ENCODE data around the gene NOL4L.

Gene NOL4L

DNA sequence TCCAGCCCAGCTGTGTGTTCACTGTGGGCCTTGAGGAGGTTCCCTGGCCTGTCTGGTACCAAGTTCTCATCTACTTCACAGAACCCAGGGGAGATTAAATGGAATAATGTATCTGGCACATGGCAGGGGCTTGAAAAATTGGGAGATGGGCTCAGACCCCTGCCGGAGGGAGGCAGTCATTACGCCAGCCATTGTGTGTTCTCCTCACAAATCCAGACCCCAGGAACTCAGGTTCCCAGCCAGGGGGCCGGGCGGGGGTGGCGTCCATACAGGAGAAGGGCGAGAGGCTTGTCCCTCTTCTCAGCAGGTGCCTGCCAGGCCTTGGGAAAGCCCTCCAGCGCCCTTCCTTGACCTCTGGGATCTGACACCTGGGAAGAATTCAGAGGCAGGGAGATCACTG is 8.1 kb downstream of the NOL4L start:
- ATAC-seq: no peak
- TF ChIP-seq ESRRG (CRISPR knock-in tag; IDR thresholded peaks at IDR 0.05) (no peak), ZFP3 (CRISPR knock-in tag; IDR thresholded peaks at IDR 0.05) (no peak), ISL1 (CRISPR knock-in tag; IDR thresholded peaks at IDR 0.05) (no peak), ZC3H10 (CRISPR knock-in tag; IDR thresholded peaks at IDR 0.05) (no peak), ZNF565 (CRISPR knock-in tag; conservative IDR thresholded peaks at IDR 0.05; ENCODE audit: low read depth) (no peak), PPARA (CRISPR knock-in tag; IDR thresholded peaks at IDR 0.05; ENCODE audit: borderline replicate concordance) (no peak), ARNTL (CRISPR knock-in tag; IDR thresholded peaks at IDR 0.05; ENCODE audit: borderline replicate concordance, low read depth) (no peak), SNAI2 (CRISPR knock-in tag; IDR thresholded peaks at IDR 0.05) (no peak), ZFP30 (CRISPR knock-in tag; IDR thresholded peaks at IDR 0.05) (no peak), TOX (CRISPR knock-in tag; IDR thresholded peaks at IDR 0.05; ENCODE audit: borderline replicate concordance) (no peak), BACH2 (CRISPR knock-in tag; IDR thresholded peaks at IDR 0.05; ENCODE audit: borderline replicate concordance) (no peak), GLIS3 (CRISPR knock-in tag; IDR thresholded peaks at IDR 0.05) (no peak)
- TF ChIP-seq, protein P1, sequence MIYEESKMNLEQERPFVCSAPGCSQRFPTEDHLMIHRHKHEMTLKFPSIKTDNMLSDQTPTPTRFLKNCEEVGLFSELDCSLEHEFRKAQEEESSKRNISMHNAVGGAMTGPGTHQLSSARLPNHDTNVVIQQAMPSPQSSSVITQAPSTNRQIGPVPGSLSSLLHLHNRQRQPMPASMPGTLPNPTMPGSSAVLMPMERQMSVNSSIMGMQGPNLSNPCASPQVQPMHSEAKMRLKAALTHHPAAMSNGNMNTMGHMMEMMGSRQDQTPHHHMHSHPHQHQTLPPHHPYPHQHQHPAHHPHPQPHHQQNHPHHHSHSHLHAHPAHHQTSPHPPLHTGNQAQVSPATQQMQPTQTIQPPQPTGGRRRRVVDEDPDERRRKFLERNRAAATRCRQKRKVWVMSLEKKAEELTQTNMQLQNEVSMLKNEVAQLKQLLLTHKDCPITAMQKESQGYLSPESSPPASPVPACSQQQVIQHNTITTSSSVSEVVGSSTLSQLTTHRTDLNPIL (CRISPR knock-in tag; IDR thresholded peaks at IDR 0.05; ENCODE audit: low read depth): no peak
- TF ChIP-seq, protein P2, sequence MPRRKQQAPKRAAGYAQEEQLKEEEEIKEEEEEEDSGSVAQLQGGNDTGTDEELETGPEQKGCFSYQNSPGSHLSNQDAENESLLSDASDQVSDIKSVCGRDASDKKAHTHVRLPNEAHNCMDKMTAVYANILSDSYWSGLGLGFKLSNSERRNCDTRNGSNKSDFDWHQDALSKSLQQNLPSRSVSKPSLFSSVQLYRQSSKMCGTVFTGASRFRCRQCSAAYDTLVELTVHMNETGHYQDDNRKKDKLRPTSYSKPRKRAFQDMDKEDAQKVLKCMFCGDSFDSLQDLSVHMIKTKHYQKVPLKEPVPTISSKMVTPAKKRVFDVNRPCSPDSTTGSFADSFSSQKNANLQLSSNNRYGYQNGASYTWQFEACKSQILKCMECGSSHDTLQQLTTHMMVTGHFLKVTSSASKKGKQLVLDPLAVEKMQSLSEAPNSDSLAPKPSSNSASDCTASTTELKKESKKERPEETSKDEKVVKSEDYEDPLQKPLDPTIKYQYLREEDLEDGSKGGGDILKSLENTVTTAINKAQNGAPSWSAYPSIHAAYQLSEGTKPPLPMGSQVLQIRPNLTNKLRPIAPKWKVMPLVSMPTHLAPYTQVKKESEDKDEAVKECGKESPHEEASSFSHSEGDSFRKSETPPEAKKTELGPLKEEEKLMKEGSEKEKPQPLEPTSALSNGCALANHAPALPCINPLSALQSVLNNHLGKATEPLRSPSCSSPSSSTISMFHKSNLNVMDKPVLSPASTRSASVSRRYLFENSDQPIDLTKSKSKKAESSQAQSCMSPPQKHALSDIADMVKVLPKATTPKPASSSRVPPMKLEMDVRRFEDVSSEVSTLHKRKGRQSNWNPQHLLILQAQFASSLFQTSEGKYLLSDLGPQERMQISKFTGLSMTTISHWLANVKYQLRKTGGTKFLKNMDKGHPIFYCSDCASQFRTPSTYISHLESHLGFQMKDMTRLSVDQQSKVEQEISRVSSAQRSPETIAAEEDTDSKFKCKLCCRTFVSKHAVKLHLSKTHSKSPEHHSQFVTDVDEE (CRISPR knock-in tag; IDR thresholded peaks at IDR 0.05): no peak

DNA sequence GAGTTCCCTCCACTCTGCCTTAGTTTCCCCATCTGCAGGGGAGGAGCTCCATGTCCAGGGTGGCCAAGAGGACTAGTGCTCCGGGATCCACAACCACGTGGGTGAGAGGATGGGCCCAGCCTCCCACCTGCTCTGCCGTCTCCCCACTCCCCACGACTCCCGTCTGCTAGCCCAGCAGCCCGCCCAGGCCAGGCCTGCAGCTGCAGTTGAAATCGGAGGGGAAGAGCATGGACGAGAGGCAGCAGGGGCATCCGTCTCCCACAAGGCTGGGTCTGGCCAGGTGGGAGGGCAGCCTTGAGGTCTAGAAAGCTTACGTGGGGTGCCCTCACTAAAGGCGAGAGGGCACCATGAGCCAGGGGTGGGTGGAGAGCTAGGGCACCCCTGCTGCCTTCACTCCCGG is 8.6 kb downstream of the NOL4L start:
- no peak for ATAC-seq
- TF ChIP-seq ZC3H10 (CRISPR knock-in tag; IDR thresholded peaks at IDR 0.05) (no peak), ARNTL (CRISPR knock-in tag; IDR thresholded peaks at IDR 0.05; ENCODE audit: borderline replicate concordance, low read depth) (no peak), ESRRG (CRISPR knock-in tag; IDR thresholded peaks at IDR 0.05) (no peak), ISL1 (CRISPR knock-in tag; IDR thresholded peaks at IDR 0.05) (no peak)

DNA sequence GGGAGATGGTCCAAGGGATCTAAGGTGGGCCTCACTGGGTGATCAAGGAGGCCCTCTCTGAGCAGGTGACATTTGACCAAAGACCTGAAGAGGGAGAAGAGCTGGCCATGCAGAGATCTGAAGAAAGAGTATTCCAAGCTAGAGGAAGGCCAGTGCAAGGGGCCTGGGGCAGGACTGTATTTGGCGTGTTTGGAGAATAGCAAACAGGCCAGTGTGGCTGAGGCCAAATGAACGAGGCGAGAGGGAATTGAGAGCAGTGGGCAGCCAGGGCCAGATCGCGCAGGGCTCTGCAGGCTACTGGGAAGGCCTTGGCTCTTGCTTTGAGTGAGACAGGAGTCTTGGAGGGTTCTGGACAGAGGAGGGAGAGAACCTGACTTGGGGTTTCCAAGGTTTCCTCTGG is 9.3 kb downstream of the NOL4L start:
- no peak for ATAC-seq
- TF ChIP-seq ZFP30 (CRISPR knock-in tag; IDR thresholded peaks at IDR 0.05) (no peak), BACH2 (CRISPR knock-in tag; IDR thresholded peaks at IDR 0.05; ENCODE audit: borderline replicate concordance) (no peak), ZFP3 (CRISPR knock-in tag; IDR thresholded peaks at IDR 0.05) (no peak), SNAI2 (CRISPR knock-in tag; IDR thresholded peaks at IDR 0.05) (no peak)
- TF ChIP-seq, protein P1 (CRISPR knock-in tag; IDR thresholded peaks at IDR 0.05; ENCODE audit: low read depth): no peak
- TF ChIP-seq, protein P3, sequence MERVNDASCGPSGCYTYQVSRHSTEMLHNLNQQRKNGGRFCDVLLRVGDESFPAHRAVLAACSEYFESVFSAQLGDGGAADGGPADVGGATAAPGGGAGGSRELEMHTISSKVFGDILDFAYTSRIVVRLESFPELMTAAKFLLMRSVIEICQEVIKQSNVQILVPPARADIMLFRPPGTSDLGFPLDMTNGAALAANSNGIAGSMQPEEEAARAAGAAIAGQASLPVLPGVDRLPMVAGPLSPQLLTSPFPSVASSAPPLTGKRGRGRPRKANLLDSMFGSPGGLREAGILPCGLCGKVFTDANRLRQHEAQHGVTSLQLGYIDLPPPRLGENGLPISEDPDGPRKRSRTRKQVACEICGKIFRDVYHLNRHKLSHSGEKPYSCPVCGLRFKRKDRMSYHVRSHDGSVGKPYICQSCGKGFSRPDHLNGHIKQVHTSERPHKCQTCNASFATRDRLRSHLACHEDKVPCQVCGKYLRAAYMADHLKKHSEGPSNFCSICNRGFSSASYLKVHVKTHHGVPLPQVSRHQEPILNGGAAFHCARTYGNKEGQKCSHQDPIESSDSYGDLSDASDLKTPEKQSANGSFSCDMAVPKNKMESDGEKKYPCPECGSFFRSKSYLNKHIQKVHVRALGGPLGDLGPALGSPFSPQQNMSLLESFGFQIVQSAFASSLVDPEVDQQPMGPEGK (CRISPR knock-in tag; IDR thresholded peaks at IDR 0.05; ENCODE audit: borderline replicate concordance): no peak

DNA sequence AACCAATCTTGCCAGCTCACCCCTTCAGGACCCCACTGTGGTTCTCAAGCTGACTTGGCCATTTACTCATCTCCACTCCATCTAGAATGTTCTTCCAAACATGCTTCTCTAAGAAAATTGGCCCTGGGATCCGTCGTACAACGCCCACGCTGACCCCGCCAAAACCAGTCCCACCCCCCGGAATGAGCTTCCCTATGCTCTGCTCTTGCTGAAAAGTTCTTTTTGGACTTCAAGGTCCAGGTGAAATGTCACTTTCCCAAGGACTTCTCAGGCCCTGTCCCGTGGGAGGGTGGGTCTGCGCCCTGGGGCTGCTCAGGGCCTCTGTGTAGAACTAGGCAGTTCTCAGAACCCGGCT is 9.9 kb downstream of the NOL4L start:
- no peak; the same call in 2 of the 3 replicates for ATAC-seq
- TF ChIP-seq ZFP3 (CRISPR knock-in tag; IDR thresholded peaks at IDR 0.05) (no peak), ARNTL (CRISPR knock-in tag; IDR thresholded peaks at IDR 0.05; ENCODE audit: borderline replicate concordance, low read depth) (no peak), TOX (CRISPR knock-in tag; IDR thresholded peaks at IDR 0.05; ENCODE audit: borderline replicate concordance) (no peak), ZFP30 (CRISPR knock-in tag; IDR thresholded peaks at IDR 0.05) (no peak), ZNF8 (CRISPR knock-in tag; IDR thresholded peaks at IDR 0.05) (no peak), BACH2 (CRISPR knock-in tag; IDR thresholded peaks at IDR 0.05; ENCODE audit: borderline replicate concordance) (no peak)
- TF ChIP-seq, protein P4, sequence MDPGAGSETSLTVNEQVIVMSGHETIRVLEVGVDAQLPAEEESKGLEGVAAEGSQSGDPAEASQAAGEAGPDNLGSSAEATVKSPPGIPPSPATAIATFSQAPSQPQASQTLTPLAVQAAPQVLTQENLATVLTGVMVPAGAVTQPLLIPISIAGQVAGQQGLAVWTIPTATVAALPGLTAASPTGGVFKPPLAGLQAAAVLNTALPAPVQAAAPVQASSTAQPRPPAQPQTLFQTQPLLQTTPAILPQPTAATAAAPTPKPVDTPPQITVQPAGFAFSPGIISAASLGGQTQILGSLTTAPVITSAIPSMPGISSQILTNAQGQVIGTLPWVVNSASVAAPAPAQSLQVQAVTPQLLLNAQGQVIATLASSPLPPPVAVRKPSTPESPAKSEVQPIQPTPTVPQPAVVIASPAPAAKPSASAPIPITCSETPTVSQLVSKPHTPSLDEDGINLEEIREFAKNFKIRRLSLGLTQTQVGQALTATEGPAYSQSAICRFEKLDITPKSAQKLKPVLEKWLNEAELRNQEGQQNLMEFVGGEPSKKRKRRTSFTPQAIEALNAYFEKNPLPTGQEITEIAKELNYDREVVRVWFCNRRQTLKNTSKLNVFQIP (CRISPR knock-in tag; IDR thresholded peaks at IDR 0.05; ENCODE audit: borderline replicate concordance, low read depth): no peak
- TF ChIP-seq, protein P1 (CRISPR knock-in tag; IDR thresholded peaks at IDR 0.05; ENCODE audit: low read depth): no peak

Data from SK-N-SH treated with all-trans-retinoic acid at 6 μM for 48 hours (cell line).